GM21528 (cell line): ENCODE results near the gene SPC25.
"Not testable (repeated sequence)": the region's sequence is repeated elsewhere in the genome, so short reads cannot be mapped to it uniquely, and the experiment has no call there.

ENCODE experiments used
- ATAC-seq: cut with Tn5 transposase; IDR thresholded peaks from one replicate; pipeline ENCODE4 v1.9.1; 2021; ENCODE audit warnings: mild to moderate bottlenecking, moderate library complexity; ENCODE audit not compliant: unreplicated experiment, low FRiP score

Gene SPC25

DNA sequence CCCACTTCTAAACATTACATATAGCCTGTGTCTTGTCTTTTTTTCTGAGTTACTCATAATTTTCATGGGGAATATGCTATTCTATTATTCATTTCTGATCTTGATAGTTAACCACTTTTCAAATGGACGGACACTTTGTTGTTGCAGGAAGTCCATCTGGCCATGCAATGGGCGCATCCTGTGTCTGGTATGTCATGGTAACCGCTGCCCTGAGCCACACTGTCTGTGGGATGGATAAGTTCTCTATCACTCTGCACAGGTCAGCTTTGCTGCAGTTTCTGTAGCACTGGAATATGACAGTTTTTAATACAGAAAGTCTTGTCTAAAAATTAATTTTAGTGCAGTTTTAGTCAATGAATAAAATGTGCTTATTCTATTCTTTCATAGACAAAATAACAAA is 14.1 kb upstream of the SPC25 start:
- ATAC-seq, result no peak

DNA sequence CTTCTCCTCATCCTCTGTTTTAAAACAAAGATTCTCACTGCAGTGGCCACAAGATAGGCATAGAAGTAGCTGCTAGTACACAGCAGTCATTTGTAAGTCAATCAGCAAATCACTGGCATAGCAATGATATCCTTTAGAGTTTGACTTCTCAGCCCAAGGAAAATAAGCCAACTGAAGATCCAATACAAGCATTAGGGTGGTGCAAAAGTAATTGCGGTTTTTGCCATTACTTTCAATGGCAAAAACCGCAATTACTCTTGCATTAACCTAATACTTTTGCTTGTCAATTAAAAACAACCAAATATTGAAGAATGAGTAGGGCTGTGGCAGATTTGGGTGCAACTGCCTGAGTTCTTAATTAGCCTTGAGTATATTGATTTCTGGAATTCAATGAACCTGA is 13.7 kb upstream of the SPC25 start:
- ATAC-seq, result no peak

DNA sequence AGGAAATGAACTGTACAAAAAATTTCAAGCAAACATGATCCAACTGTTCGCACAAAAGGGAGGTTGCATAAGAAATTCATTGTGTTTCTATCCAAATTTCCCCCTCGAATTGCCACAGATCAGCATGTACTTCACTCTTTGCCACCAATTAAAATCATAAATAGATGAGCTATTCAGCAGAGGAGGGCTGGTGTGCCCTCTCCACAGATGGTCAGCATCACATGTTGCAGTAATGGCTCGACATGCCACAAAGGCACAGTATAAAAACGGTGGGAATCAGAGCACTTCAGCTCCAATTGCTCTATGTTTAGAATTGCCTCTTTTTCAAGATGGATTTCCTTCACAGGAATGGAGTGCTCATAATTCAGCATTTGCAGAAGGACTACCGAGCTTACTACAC is 10.8 kb upstream of the SPC25 start, which contains the start of gene G6PC2:
TSS of gene G6PC2 (plus strand) at position 289 of the 400 bp plus-strand sequence. CDS start at position 330, 41 bp downstream.
- ATAC-seq, result no peak

DNA sequence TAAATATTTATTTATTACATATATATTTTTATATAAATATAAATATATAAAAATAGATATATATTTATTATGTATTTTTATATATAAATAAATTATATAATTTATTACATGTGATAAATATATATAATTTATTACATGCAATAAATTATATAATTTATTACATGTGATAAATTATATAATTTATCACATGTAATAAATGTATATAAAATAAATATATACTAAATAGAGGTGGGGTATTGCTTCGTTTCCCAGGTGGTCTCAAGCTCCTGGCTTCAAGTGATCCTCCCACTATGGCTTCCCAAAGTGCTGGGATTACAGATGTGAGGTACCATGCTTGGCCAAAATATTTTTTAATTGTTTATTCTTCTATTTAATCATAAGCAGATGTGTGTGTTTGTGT is 7.2 kb upstream of the SPC25 start:
- no peak for ATAC-seq

DNA sequence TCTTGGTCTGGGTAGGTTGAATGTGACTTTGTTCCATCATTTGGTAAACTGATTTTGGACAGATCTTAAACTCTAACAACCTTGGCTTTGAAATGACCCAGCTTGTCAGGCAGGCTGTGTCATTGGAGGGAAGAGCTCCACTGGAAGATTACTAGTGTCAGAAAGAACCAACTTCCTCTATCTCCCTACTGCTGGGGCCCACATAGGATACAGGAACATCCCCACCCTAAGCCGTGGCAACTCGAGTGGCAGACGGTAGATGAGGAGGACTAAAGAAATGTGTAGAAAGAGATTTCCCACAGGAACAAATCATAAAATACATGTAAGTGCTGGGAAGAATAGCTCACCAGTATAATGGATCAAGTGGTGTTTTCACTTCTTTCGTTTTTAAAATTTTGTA is 6.6 kb upstream of the SPC25 start:
- ATAC-seq, result no peak

DNA sequence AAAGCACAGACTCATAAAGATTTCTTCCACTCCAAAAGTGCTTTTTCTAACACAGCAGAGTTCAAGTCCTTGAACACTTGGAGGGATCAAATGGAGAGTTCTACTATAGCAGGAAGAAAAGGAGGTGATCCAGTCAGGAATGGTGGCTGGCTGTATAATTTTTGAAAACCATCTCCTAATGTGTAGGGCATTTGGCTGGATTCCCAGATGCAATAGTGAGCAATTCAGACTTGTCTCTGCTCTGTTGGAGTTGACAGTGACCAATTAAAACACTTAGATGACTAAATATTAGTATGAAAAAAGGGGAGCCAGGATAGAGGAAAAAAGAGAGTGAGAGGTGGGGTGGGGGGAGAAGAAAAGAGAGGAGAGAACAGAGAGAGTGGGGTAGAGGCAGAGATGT is 5.5 kb upstream of the SPC25 start:
- ATAC-seq, result no peak

DNA sequence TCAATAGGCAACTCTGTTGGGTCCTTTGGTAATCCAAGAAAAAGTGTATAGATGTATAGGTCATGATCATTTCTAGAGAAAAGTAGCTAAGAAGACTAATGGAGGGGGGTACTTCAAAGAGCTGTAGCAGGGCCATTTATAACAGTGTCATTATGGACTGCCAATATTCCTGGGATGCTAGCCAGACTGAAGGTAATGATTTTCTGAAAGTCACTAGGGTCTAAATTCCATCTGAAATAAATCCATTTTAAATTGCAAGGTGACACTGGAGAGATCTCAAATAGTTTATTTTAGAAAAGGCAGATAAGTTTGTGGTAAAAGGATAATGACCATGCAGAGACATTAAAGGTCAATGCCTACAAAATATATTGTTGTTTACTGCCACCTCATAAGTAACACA is 4.5 kb upstream of the SPC25 start:
- no peak for ATAC-seq

DNA sequence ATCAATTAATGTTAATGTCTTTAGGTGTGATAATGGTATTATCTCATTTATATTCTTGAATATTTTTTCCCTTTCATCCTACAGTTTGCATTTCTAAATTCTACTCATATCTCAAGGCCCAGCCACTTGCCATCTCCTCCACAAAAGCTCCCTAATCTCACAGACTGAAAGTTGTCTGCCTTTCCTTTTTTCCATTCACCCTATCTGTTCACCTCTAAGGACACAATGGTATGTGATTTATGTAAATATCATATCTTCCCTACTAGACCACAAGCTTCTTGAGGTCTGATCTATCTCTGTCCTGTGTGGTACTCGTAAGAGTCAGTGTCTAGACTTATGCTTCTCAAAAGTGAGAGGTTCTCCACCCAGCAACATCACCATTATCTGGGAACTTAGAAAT is 3.9 kb upstream of the SPC25 start:
- no peak for ATAC-seq

DNA sequence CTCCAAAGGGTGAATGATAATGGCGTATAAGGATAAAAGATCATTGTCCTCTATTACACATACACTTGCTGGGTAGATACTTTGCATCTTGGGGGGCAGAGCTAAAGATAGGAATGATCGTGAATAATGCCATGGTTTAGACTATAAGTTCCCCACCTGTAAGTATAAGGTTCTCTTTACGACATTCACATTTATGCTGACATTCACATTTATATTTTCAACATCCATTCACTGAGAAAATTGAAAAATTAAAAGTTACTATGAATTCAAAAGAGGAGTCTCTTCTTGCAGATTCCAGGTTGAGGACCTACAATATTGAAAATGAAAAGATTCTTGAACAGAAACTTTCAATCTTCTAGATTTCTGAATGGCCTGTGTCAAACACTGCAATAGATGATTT is 2.1 kb upstream of the SPC25 start:
- ATAC-seq, result no peak

DNA sequence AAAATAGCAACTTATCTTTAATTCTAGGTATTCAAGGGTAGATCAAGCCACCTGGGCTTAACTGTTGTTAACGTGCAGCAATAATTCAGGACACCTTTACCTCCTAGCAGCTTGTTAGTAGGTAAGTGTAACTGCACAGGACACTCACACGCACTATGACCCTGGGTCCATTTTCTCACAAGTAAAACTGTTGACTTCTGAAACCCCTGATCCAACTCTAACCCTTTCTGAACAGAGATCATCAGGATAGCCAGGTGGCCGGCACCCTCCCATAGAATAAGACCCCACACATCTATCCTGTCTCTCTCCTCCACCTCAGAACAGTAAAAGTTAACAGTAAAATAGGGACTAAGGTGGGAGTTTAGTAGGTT is 610 bp downstream of the SPC25 start:
- no peak for ATAC-seq

DNA sequence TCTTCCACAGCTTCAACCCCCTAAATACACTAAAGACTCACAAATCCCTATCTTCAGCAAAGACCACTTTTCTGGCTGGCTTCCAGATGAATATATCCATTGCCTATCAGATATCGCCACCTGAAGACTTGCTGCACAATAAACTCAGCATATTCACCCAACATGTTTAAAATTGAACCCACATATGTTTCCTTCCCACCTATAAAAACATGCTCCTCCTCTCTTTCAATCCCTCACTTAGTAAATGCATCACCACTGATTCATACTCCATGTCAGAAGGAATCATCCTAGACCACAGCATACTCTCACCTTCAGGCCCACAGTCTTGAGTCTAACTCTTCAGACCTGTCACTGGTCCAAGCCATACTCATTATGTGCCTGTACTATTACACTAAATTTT is 5.3 kb downstream of the SPC25 start:
- no peak for ATAC-seq

DNA sequence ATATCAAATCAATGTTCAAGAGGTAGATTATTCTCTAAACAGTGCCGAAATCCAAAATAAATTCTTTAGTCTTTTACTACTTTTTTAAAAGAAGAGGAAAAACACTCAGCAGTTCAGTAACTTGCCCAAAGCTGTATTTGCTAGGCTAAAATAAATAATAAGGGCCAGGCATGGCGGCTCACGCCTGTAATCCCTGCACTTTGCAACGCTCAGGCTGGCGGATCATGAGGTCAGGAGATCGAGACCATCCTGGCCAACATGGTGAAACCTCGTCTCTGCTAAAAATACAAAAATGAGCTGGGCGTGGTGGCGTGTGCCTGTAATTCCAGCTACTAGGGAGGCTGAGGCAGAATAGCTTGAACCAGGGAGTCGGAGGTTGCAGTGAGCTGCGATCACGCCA is 8.1 kb downstream of the SPC25 start:
- ATAC-seq, result not testable (repeated sequence)

DNA sequence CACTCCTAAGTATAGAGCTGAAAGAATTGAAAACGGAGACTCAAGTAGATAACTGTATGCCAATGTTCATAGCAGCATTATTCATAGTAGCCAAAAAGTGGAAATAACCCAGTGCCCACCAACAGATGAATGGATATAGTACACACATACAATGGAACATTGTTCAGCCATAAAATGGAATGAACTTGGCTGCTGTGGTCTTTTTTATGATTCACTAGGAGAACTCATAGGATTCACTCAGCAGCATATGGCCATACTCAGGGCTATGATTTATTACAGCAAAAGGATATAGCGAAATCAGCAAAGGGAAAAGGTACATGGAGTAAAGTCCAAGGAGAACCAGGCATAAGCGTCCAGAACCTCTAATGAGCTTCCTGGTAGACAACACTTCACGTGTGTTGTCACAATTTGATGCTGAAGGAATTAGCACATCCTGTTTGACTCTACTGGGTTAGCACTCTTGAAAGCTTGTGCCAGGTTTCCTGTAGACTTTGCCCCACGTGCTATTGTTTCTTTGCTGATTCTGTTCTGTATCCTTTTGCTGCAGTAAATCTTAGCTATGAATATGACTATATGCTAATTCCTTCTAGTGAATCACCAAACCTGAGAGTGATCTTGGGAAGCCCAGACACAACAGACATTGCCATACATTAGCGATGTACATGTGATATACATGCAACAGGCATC is 15.7 kb downstream of the SPC25 start:
- no peak for ATAC-seq

DNA sequence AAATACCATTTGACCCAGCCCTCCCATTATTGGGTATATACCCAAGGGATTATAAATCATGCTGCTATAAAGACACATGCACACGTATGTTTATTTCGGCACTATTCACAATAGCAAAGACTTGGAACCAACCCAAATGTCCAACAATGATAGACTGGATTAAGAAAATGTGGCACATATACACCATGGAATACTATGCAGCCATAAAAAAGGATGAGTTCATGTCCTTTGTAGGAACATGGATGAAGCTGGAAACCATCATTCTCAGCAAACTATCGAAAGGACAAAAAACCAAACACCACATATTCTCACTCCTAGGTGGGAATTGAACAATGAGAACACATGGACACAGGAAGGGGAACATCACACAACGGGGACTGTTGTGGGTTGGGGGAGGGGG is 19.4 kb downstream of the SPC25 start:
- ATAC-seq, result not testable (repeated sequence)

DNA sequence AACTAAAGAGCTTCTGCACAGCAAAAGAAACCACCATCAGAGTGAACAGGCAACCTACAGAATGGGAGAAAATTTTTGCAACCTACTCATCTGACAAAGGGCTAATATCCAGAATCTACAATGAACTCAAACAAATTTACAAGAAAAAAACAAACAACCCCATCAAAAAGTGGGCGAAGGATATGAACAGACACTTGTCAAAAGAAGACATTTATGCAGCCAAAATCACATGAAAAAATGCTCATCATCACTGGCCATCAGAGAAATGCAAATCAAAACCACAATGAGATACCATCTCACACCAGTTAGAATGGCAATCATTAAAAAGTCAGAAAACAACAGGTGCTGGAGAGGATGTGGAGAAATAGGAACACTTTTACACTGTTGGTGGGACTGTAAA is 19.9 kb downstream of the SPC25 start:
- not testable (repeated sequence) for ATAC-seq

DNA sequence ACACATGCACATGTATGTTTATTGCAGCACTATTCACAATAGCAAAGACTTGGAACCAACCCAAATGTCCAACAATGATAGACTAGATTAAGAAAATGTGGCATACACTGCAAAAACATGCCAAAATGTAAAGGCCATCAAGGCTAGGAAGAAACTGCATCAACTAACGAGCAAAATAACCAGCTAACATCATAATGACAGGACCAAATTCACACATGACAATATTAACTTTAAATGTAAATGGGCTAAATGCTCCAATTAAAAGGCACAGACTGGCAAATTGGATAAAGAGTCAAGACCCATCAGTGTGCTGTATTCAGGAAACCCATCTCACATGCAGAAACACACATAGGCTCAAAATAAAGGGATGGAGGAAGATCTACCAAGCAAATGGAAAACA is 23.1 kb downstream of the SPC25 start:
- not testable (repeated sequence) for ATAC-seq

DNA sequence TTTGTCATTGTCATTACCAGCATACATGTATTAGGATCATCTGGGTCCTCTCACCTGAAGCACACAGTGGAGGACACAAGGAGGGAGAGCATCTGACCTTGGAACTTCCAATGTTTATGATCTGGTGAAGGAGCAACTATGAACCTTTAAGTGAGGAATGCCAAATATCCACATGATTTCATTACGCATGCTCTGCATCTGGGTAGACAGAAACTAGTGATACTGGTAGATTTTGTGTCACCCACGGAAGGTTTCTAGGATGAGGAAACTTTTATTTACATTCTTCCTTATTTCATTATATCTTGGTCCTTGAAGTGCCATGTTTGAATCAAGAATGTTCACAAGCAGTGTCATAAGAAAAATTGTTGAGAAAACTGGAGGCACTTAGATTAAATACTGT is 32.1 kb downstream of the SPC25 start:
- ATAC-seq, result no peak

DNA sequence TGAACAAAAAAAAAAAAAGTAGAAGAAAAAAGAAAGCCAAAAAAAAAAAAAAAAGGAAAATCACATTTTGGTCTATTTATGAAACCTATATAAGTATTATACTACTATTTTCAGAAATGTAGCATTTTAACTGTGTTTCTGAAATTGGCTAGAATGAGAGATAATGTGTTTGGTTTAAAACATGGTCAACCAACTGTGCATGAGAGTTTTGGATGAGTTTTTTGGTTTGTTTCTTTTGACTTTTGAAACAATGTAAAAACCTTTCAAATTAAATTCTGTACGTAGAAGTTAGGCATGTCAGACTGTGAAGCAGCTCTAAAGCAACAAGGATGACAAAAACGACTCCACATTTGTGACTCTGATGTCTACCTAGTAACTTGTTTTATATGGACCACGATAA is 34.6 kb downstream of the SPC25 start:
- no peak for ATAC-seq

DNA sequence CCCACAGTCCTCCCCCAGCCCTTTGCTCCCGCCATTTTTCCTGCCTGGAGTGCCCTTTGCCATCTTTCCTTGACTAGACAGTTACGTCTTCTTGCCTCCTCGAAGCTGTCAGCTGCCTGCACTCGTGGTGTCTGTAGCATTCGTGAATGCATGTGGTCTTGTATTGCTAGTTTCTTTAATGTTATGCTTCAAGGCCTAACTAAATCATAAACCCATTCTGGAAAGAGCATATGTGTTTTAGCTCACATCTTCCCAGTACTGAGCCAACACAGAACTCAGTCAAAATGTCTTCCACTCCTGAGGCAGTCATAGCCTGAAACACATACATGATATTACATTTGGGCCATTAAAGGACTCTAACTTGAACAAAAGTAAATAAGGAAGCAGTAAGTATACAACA is 35.6 kb downstream of the SPC25 start:
- no peak for ATAC-seq

DNA sequence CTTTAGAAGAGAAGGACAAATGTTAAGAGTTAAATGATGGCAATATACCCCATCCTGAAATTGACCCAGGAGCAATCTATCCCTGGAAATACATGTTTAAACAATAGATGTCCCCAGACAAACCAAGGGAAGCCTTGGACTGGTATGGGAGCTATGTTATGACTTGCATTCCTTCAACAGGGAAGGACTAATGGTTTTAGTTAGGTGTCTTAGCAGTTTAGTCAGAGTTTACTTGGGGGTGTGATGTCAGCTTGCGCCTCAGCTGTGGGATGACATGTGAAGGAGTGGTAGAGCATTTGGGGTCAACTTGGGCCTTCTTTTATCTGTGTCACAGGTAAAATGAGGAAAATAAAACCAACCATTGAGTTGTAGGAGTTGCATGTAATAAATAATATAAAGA is 36.8 kb downstream of the SPC25 start:
- no peak for ATAC-seq

DNA sequence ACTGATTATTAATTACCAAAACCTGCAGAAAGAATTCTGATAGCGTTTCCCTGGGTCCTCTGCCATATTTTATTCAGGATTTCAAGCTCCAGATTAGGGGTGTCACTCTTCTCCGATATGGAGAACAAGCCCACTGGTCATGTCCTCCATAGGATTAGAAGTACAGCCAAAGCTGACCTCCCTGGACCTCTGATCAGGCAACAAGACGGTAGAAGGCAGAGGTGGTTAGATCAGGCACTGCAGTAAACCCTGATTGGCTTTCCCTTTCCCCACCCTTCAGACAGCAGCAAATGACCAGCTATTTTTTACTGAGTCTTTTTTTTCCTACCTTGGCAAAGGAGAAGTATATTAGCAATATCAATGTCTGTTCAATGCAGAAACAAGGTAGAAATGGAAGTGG is 37.7 kb downstream of the SPC25 start:
- ATAC-seq, result no peak

DNA sequence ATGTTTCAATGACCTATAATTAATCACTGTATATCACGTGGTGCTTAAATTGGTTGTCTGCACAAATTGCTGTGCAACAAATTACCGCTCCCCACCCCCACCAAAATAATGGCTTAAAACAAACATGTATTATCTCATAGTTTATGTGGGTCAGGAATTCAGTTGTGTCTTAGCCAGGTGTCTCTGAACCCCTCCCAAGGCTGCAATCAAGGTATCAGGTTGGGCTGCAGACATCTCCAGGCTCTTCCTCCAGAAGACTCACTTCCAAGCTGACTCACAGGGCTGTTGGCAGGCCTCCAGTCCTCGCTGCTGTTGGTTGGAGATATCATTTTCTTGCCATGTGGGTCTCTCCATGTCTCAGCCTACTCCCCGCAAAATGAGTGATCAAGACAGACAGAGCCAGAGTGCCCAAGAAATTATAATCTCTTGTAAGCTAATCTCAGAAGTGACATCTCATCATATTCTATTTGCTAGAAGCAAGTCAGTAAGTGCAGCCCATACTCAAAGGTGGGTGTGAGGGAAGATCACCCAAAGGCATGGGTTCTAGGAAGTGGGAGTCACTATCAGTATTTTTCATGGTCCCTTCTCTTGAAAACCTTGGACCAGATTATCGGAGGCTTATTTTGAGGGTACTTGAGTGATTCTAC is 38.4 kb downstream of the SPC25 start:
- no peak for ATAC-seq
